HepG2 (cell line): ENCODE results near the gene FBXO41. TPM values are rescaled to one million over a fixed set of nuclear protein-coding genes. Genes with fewer than 3 reads are reported as not detected.

Experiments used
- DPF2 ChIP-seq: sonication (generic); formaldehyde crosslinking; IDR thresholded peaks from 2 replicates; pipeline ENCODE4 v1.4.0; 2020; ENCODE audit warnings: mild to moderate bottlenecking, low read depth, missing genetic modification reagents, borderline replicate concordance
- FOXM1 ChIP-seq: sonication (generic); formaldehyde crosslinking; IDR thresholded peaks from 2 replicates; pipeline ENCODE4 v1.5.0; 2020; ENCODE audit warnings: missing genetic modification reagents
- HMG20B ChIP-seq: conservative IDR thresholded peaks from 2 replicates; pipeline ENCODE4 v1.6.1; 2016; ENCODE audit warnings: missing genetic modification reagents, missing compliant biosample characterization
- HNF4G ChIP-seq, 2 experiments: sonication (generic) in 1 of 2; formaldehyde crosslinking in 1 of 2; IDR thresholded peaks; 2 replicates each; pipeline versions ENCODE4 v1.4.0 to v1.6.1; 2011 to 2020; ENCODE audit warnings: borderline replicate concordance in 2 of 2, low read depth in 2 of 2, mild to moderate bottlenecking in 2 of 2, low read length in 1 of 2, missing genetic modification reagents in 1 of 2, moderate library complexity in 1 of 2
- KDM3A ChIP-seq: IDR thresholded peaks from 2 replicates; pipeline ENCODE4 v1.6.1; 2018; ENCODE audit warnings: low read depth, missing compliant biosample characterization
- MAFF ChIP-seq: IDR thresholded peaks from 2 replicates; pipeline ENCODE4 v1.6.1; 2011; ENCODE audit warnings: low read depth, low read length, improper control_type of control experiment
- MYC ChIP-seq: sonication (generic); formaldehyde crosslinking; IDR thresholded peaks from 2 replicates; pipeline ENCODE4 v1.9.0; 2021; ENCODE audit warnings: missing genetic modification reagents, borderline replicate concordance
- NFKB2 ChIP-seq: sonication (generic); formaldehyde crosslinking; IDR thresholded peaks from 2 replicates; pipeline ENCODE4 v1.4.0; 2020; ENCODE audit warnings: missing genetic modification reagents, borderline replicate concordance
- NR2C2 ChIP-seq: sonication (generic); formaldehyde crosslinking; IDR thresholded peaks from 2 replicates; pipeline ENCODE4 v1.4.0; 2020; ENCODE audit warnings: missing genetic modification reagents, mild to moderate bottlenecking, moderate library complexity, borderline replicate concordance
- POGZ ChIP-seq: sonication (generic); formaldehyde crosslinking; IDR thresholded peaks from 2 replicates; pipeline ENCODE4 v1.4.0; 2020; ENCODE audit warnings: mild to moderate bottlenecking, missing genetic modification reagents
- REST ChIP-seq, 2 experiments: IDR thresholded peaks; 2 replicates each; pipeline ENCODE4 v1.6.1; 2011 to 2012; ENCODE audit warnings: low read length in 2 of 2, borderline replicate concordance in 1 of 2, low read depth in 1 of 2, mild to moderate bottlenecking in 1 of 2, moderate library complexity in 1 of 2
- SIX4 ChIP-seq: sonication (generic); formaldehyde crosslinking; IDR thresholded peaks from 2 replicates; pipeline ENCODE4 v1.4.0; 2020; ENCODE audit warnings: missing genetic modification reagents
- SMC3 ChIP-seq: IDR thresholded peaks from 2 replicates; pipeline ENCODE4 v1.6.1; 2011; ENCODE audit warnings: low read length, improper control_type of control experiment
- SP1 ChIP-seq, 2 experiments: fragments of 450-650 bp in 1 of 2; sonication (generic) in 1 of 2; formaldehyde crosslinking in 1 of 2; IDR thresholded peaks; 2 replicates each; pipeline versions ENCODE4 v1.4.0 to v1.6.1; 2016 to 2020; ENCODE audit warnings: missing genetic modification reagents in 1 of 2
- TEAD3 ChIP-seq: optimal IDR thresholded peaks from 2 replicates; pipeline ENCODE3; 2016; ENCODE audit warnings: borderline replicate concordance
- ZBTB3 ChIP-seq: sonication (generic); formaldehyde crosslinking; IDR thresholded peaks from 2 replicates; pipeline ENCODE4 v1.4.0; 2020; ENCODE audit warnings: low read depth, mild to moderate bottlenecking, moderate library complexity, missing genetic modification reagents, borderline replicate concordance
- ZNF12 ChIP-seq: sonication (generic); formaldehyde crosslinking; IDR thresholded peaks from 2 replicates; pipeline ENCODE4 v1.5.0; 2020; ENCODE audit warnings: missing genetic modification reagents
- ZNF253 ChIP-seq: sonication (generic); formaldehyde crosslinking; IDR thresholded peaks from 2 replicates; pipeline ENCODE4 v1.8.0; 2022; ENCODE audit warnings: mild to moderate bottlenecking, missing genetic modification reagents, borderline replicate concordance
- ZNF263 ChIP-seq: sonication (generic); formaldehyde crosslinking; IDR thresholded peaks from 2 replicates; pipeline ENCODE4 v1.4.0; 2020; ENCODE audit warnings: missing genetic modification reagents
- ZNF34 ChIP-seq: sonication (generic); formaldehyde crosslinking; IDR thresholded peaks from 2 replicates; pipeline ENCODE4 v1.4.0; 2020; ENCODE audit warnings: mild to moderate bottlenecking, missing genetic modification reagents, borderline replicate concordance
- ZNF343 ChIP-seq: sonication (generic); formaldehyde crosslinking; IDR thresholded peaks from 2 replicates; pipeline ENCODE4 v1.4.0; 2020; ENCODE audit warnings: mild to moderate bottlenecking, missing genetic modification reagents
- ZNF614 ChIP-seq: IDR thresholded peaks from 2 replicates; pipeline ENCODE4 v1.6.1; 2018; ENCODE audit warnings: missing biosample characterization, missing genetic modification reagents, inconsistent platforms, borderline replicate concordance
- ZNF724P ChIP-seq: sonication (generic); formaldehyde crosslinking; IDR thresholded peaks from 2 replicates; pipeline ENCODE4 v1.8.0; 2022; ENCODE audit warnings: missing genetic modification reagents, borderline replicate concordance
- ZNF766 ChIP-seq: sonication (generic); formaldehyde crosslinking; IDR thresholded peaks from 2 replicates; pipeline ENCODE4 v1.5.0; 2020; ENCODE audit warnings: missing genetic modification reagents, borderline replicate concordance
- polyA plus RNA-seq, 8 experiments: library from polyadenylated mRNA; depleted of rRNA in 3 of 8; stranded (reverse) in 7 of 8; unstranded in 1 of 8; fragments of >200 nt; fragmentation: Illumina TruSeq in 4 of 8; extraction: Trizol in 4 of 8; gene quantifications; 2 replicates each; pipeline versions ENCODE4 v1.2.1 to v1.2.3, GENCODE V29; 2011 to 2016; ENCODE audit warnings: low read depth in 4 of 8, missing spikeins in 1 of 8, mixed read lengths in 1 of 8; ENCODE audit not compliant: insufficient read depth in 1 of 8
- total RNA-seq, 5 experiments: library from RNA; depleted of rRNA; stranded (reverse); fragments of >200 nt; fragmentation: Illumina TruSeq; extraction: Trizol; gene quantifications; 2 replicates each; pipeline ENCODE4 v1.2.3, GENCODE V29; 2016; ENCODE audit warnings: low read depth in 1 of 5

FBXO41 gene
- total and polyA plus RNA-seq, 2 of the 13 experiments (the other 11 are each of a cell fraction or from before 2014, with no cell fraction given): 4.2 to 10.3 TPM

DNA sequence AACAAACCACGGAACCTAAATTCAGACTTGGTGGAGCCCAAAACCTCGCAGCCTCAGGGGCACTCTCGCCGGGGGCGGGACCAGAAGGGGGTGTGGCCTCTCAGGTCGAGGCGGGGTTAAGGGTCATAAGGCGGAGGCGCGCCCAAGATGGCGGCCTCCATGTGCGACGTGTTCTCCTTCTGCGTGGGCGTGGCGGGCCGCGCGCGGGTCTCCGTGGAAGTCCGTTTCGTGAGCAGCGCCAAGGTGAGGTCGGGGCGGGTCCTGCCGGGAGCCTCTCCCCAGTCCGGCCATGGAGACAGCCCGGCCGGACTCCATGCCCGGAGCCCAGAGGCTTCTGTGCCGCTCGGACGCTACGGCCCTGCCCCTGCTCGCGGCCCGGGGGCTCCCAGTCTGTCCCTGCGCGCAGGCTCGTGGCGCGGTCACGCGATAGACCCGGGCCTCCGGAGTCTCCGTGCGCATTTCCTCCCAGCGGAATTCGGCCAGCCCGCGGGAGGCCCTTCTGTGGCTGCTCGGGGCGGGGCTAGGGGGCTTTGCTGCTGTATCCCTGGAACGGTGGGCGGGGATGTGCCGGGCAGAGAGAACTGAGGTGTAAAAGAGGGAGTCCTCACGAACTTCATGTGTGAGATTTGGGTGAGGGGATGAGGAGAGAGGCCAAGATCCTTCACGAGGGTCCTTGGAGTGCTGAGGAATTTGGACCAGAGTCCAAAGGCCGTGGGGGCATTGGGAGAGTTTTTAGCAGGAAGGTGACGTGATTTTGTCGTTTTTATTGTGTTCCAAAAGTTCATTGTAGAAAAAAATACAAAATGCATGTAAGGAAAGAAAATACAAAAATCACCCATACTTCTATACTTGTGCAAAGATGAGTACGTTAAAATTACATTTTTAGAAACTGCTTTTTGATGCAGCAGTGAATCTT is 69.9 kb downstream of the FBXO41 start, which contains the start of gene SMYD5 (continued):
- TF ChIP-seq REST (IDR thresholded peaks at IDR 0.05; ENCODE audit: borderline replicate concordance in 1 of 2, low read depth in 1 of 2, low read length in 2 of 2) (no peak), HMG20B (CRISPR knock-in tag) (no peak), KDM3A (CRISPR knock-in tag) (0 out of 2 replicates have a peak, but pooled peaks have one; percentile 62), ZNF263 (CRISPR knock-in tag) (no peak), ZBTB3 (CRISPR knock-in tag) (no peak), NFKB2 (CRISPR knock-in tag) (peak; percentile 71; the same call in 1 of the 2 replicates), SIX4 (peak; percentile 46; the same call in 1 of the 2 replicates), SMC3 (no peak), ZNF614 (CRISPR knock-in tag) (peak; percentile 14; the same call in 1 of the 2 replicates), ZNF343 (peak; percentile 81; the same call in 1 of the 2 replicates), MAFF (no peak), MYC (CRISPR knock-in tag) (peak; percentile 99), HNF4G (IDR thresholded peaks at IDR 0.05; ENCODE audit: borderline replicate concordance, low read depth, low read length) (peak; percentile 65), HNF4G (CRISPR knock-in tag; IDR thresholded peaks at IDR 0.05; ENCODE audit: borderline replicate concordance, low read depth) (peak; percentile 32; the same call in 1 of the 2 replicates), SP1 (IDR thresholded peaks at IDR 0.05) (no peak), SP1 (CRISPR knock-in tag; IDR thresholded peaks at IDR 0.05) (peak; percentile 95), TEAD3 (no peak), DPF2 (CRISPR knock-in tag) (0 out of 2 replicates have a peak, but pooled peaks have one; percentile 14), ZNF34 (peak; percentile 39; the same call in 1 of the 2 replicates), ZNF253 (CRISPR knock-in tag) (no peak; the same call in 1 of the 2 replicates), FOXM1 (CRISPR knock-in tag) (no peak; the same call in 1 of the 2 replicates), NR2C2 (CRISPR knock-in tag) (peak; percentile 99), POGZ (CRISPR knock-in tag) (peak; percentile 38; the same call in 1 of the 2 replicates), ZNF724P (peak; percentile 62; the same call in 1 of the 2 replicates), ZNF766 (CRISPR knock-in tag) (no peak), ZNF12 (CRISPR knock-in tag) (peak; percentile 49)
